Measurements from ENCODE around the gene HSFX2.
"Not testable (repeated sequence)": the region's sequence is repeated elsewhere in the genome, so short reads cannot be mapped to it uniquely, and the experiment has no call there.

HSFX2 gene, protein sequence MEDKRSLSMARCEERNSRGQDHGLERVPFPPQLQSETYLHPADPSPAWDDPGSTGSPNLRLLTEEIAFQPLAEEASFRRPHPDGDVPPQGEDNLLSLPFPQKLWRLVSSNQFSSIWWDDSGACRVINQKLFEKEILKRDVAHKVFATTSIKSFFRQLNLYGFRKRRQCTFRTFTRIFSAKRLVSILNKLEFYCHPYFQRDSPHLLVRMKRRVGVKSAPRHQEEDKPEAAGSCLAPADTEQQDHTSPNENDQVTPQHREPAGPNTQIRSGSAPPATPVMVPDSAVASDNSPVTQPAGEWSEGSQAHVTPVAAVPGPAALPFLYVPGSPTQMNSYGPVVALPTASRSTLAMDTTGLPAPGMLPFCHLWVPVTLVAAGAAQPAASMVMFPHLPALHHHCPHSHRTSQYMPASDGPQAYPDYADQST

DNA sequence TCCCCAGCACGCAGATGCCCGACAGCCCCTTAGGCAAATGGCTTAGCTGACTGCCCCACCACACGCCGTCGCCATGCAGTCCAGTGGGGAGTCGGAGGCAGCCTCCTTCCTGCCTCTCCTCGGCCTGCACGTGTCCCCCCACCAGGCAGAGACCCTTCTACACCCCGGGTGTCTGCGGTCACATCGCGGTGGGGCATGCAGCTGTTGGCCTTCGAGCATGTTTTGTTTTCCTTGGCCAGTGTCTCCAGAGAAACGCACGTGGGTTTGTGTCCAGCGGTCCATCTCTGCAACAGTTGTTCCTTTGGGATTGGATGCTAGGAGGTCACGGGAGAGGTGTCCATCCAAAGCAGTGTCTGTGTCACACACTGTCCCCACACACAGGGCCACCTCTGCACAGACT, at the start of gene HSFX2:
HSFX2 (minus strand) TSS at position 101 of the 400 bp plus-strand sequence. CDS start 614 bp downstream, outside the sequence.
- not testable (repeated sequence) for H3F3A ChIP-seq (ENCODE audit: insufficient read depth, low read length); H3K4me2 ChIP-seq (ENCODE audit: low read depth, low read length); H2AFZ ChIP-seq (ENCODE audit: low read length); H3K27me3 ChIP-seq (replicated peaks; ENCODE audit: insufficient read depth, low read length); H3K9me3 ChIP-seq (replicated peaks; ENCODE audit: insufficient read depth, low read length); H3K36me3 ChIP-seq (replicated peaks; ENCODE audit: insufficient read depth, low read length); H3K9ac ChIP-seq (ENCODE audit: low read length); H3K4me1 ChIP-seq (ENCODE audit: low read length); H4K20me1 ChIP-seq (ENCODE audit: insufficient read depth, low read length); H3K79me2 ChIP-seq (ENCODE audit: low read length); DNase-seq; H3K27ac ChIP-seq (ENCODE audit: low read length); H3K4me3 ChIP-seq (ENCODE audit: low read length); H3K9me2 ChIP-seq (replicated peaks; ENCODE audit: insufficient read depth, low read length)

DNA sequence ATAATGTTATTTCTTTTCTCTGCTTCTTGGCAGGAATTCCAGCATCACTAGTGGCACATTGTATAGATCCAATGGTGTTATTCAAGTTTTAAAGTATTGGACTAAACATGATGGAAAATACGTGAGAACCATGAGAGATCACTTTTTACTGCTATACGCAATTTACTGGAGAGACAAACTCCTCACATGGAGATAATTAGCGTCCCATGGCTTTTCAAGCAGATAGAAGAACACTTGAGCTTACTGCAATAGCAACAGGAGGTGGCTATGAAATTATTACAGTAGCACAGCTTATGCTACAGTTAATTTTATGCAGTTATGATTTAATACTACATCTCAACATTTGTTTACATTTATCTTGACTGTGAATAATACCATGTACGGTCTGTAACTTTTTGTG, 48.4 kb upstream of the HSFX2 start:
- no peaks in the 10 kb centered on the region for H3K9me2 ChIP-seq (replicated peaks; ENCODE audit: insufficient read depth, low read length)
- no peak overlapping the region for H3K27ac ChIP-seq (ENCODE audit: low read length)
- H3K9ac ChIP-seq (ENCODE audit: low read length) = no peak overlapping the region
- no peaks in the 10 kb centered on the region for H3K4me1 ChIP-seq (ENCODE audit: low read length)
- no peaks in the 10 kb centered on the region for H3K79me2 ChIP-seq (ENCODE audit: low read length)
- no peak for DNase-seq
- no peak overlapping the region for H3K4me2 ChIP-seq (ENCODE audit: low read depth, low read length)
- H3K27me3 ChIP-seq (replicated peaks; ENCODE audit: insufficient read depth, low read length) = no peaks in the 10 kb centered on the region
- no peaks in the 10 kb centered on the region for H3K36me3 ChIP-seq (replicated peaks; ENCODE audit: insufficient read depth, low read length)
- no peaks in the 10 kb centered on the region for H3F3A ChIP-seq (ENCODE audit: insufficient read depth, low read length)
- TF ChIP-seq, protein P1, sequence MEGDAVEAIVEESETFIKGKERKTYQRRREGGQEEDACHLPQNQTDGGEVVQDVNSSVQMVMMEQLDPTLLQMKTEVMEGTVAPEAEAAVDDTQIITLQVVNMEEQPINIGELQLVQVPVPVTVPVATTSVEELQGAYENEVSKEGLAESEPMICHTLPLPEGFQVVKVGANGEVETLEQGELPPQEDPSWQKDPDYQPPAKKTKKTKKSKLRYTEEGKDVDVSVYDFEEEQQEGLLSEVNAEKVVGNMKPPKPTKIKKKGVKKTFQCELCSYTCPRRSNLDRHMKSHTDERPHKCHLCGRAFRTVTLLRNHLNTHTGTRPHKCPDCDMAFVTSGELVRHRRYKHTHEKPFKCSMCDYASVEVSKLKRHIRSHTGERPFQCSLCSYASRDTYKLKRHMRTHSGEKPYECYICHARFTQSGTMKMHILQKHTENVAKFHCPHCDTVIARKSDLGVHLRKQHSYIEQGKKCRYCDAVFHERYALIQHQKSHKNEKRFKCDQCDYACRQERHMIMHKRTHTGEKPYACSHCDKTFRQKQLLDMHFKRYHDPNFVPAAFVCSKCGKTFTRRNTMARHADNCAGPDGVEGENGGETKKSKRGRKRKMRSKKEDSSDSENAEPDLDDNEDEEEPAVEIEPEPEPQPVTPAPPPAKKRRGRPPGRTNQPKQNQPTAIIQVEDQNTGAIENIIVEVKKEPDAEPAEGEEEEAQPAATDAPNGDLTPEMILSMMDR (IDR thresholded peaks at IDR 0.05; ENCODE audit: low read length) = no peak
- TF ChIP-seq EZH2phosphoT487 (IDR thresholded peaks at IDR 0.05; ENCODE audit: low read length) (no peak), EZH2 (optimal IDR thresholded peaks at IDR 0.05; ENCODE audit: low read depth, low read length) (no peak)
- no peaks in the 10 kb centered on the region for H4K20me1 ChIP-seq (ENCODE audit: insufficient read depth, low read length)
- H3K4me3 ChIP-seq (ENCODE audit: low read length) = no peak overlapping the region
- no peaks in the 10 kb centered on the region for H3K9me3 ChIP-seq (replicated peaks; ENCODE audit: insufficient read depth, low read length)
- no peak overlapping the region for H2AFZ ChIP-seq (ENCODE audit: low read length)

DNA sequence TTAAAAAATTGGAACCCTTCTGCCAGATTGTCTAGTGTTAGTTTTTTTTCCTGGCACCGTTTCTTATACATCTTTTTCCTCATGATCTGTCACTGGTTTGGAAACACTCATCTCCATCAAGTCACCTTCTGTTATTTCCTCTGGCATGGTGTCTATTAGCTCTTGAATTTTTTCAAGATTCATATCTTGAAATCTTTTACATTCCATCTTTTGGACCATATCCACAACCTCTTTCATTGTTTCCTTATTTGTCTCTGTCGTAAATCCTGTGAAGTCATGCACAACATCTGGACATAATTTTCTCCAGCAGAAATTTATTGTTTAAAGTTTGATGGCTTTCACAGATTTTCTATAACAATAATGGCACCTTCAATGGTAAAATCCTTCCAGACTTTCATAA, 46.7 kb upstream of the HSFX2 start:
- no peak overlapping the region for H2AFZ ChIP-seq (ENCODE audit: low read length)
- H4K20me1 ChIP-seq (ENCODE audit: insufficient read depth, low read length) = no peaks in the 10 kb centered on the region
- no peaks in the 10 kb centered on the region for H3K36me3 ChIP-seq (replicated peaks; ENCODE audit: insufficient read depth, low read length)
- no peak for DNase-seq
- no peak overlapping the region for H3K9ac ChIP-seq (ENCODE audit: low read length)
- H3K9me2 ChIP-seq (replicated peaks; ENCODE audit: insufficient read depth, low read length) = no peaks in the 10 kb centered on the region
- H3K27me3 ChIP-seq (replicated peaks; ENCODE audit: insufficient read depth, low read length) = no peaks in the 10 kb centered on the region
- no peaks in the 10 kb centered on the region for H3F3A ChIP-seq (ENCODE audit: insufficient read depth, low read length)
- no peak for TF ChIP-seq EZH2phosphoT487 (IDR thresholded peaks at IDR 0.05; ENCODE audit: low read length)
- no peak for TF ChIP-seq EZH2 (optimal IDR thresholded peaks at IDR 0.05; ENCODE audit: low read depth, low read length)
- H3K9me3 ChIP-seq (replicated peaks; ENCODE audit: insufficient read depth, low read length) = no peaks in the 10 kb centered on the region
- H3K4me3 ChIP-seq (ENCODE audit: low read length) = no peak overlapping the region
- H3K27ac ChIP-seq (ENCODE audit: low read length) = no peak overlapping the region
- no peaks in the 10 kb centered on the region for H3K4me1 ChIP-seq (ENCODE audit: low read length)
- H3K4me2 ChIP-seq (ENCODE audit: low read depth, low read length) = no peak overlapping the region
- H3K79me2 ChIP-seq (ENCODE audit: low read length) = no peaks in the 10 kb centered on the region

DNA sequence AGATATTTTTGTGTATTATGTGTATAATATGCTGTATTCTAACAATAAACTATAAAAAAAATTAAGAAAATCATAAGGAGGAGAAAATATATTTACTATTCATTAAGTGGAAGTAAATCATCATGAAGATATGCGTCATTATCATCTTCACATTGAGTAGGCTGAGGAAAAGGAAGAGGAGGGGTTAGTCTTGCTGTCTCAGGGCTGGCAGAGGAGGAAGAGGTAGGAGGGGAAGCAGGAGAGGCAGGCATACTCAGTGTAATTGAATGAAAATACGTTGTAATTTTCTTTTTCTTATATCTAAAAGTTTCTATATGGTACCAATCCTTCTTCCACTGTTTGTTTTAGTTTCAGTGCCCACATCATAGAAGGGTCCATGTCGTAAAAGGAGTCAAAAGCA, 46.3 kb upstream of the HSFX2 start:
- Histone ChIP-seq H3F3A (ENCODE audit: insufficient read depth, low read length) (no peaks in the 10 kb centered on the region), H2AFZ (ENCODE audit: low read length) (no peak overlapping the region), H3K9ac (ENCODE audit: low read length) (no peak overlapping the region), H3K27ac (ENCODE audit: low read length) (no peak overlapping the region), H3K36me3 (replicated peaks; ENCODE audit: insufficient read depth, low read length) (no peaks in the 10 kb centered on the region), H3K9me3 (replicated peaks; ENCODE audit: insufficient read depth, low read length) (no peaks in the 10 kb centered on the region), H3K79me2 (ENCODE audit: low read length) (no peaks in the 10 kb centered on the region), H3K9me2 (replicated peaks; ENCODE audit: insufficient read depth, low read length) (no peaks in the 10 kb centered on the region), H4K20me1 (ENCODE audit: insufficient read depth, low read length) (no peaks in the 10 kb centered on the region), H3K4me2 (ENCODE audit: low read depth, low read length) (no peak overlapping the region), H3K27me3 (replicated peaks; ENCODE audit: insufficient read depth, low read length) (no peaks in the 10 kb centered on the region), H3K4me1 (ENCODE audit: low read length) (no peaks in the 10 kb centered on the region), H3K4me3 (ENCODE audit: low read length) (no peak overlapping the region)
- no peak for TF ChIP-seq EZH2 (optimal IDR thresholded peaks at IDR 0.05; ENCODE audit: low read depth, low read length)
- no peak for TF ChIP-seq EZH2phosphoT487 (IDR thresholded peaks at IDR 0.05; ENCODE audit: low read length)
- TF ChIP-seq, protein P1 (IDR thresholded peaks at IDR 0.05; ENCODE audit: low read length) = no peak
- DNase-seq = no peak
